K562 (cell line): ENCODE measurements around the gene RNF40. TPM values are rescaled to one million over a fixed set of nuclear protein-coding genes. Genes with fewer than 3 reads are reported as not detected.

Experiments
- BDP1 ChIP-seq: IDR thresholded peaks from 3 replicates; pipeline ENCODE4 v1.6.1; 2011; ENCODE audit not compliant: insufficient read length, insufficient read depth
- CHD1 ChIP-seq: fragments of 200-600 bp; sonication (generic); IDR thresholded peaks from one replicate; pipeline ENCODE4 v1.6.1; 2012; ENCODE audit warnings: mild to moderate bottlenecking, moderate library complexity, low read length, inconsistent platforms
- CLOCK ChIP-seq: fragments of 250-450 bp; sonication (Bioruptor Pico); IDR thresholded peaks from 2 replicates; pipeline ENCODE4 v1.4.0; 2020; ENCODE audit warnings: mild to moderate bottlenecking, moderate library complexity, borderline replicate concordance
- CREM ChIP-seq: IDR thresholded peaks from 2 replicates; pipeline ENCODE4 v1.6.1; 2014; ENCODE audit warnings: antibody characterized with exemption, low read depth
- CXXC5 ChIP-seq: fragments of 250-450 bp; sonication (Bioruptor Pico); IDR thresholded peaks from 2 replicates; pipeline ENCODE4 v1.8.0; 2022; ENCODE audit warnings: inconsistent platforms, mild to moderate bottlenecking, moderate library complexity
- E2F3 ChIP-seq: fragments of 250-450 bp; sonication (Bioruptor Pico); IDR thresholded peaks from 2 replicates; pipeline ENCODE4 v1.4.0; 2020; ENCODE audit warnings: mild to moderate bottlenecking
- ELK3 ChIP-seq: fragments of 450-650 bp; formaldehyde crosslinking; IDR thresholded peaks from 2 replicates; pipeline ENCODE4 v1.4.0; 2020; ENCODE audit warnings: mild to moderate bottlenecking
- ERF ChIP-seq: fragments of 450-650 bp; formaldehyde crosslinking; IDR thresholded peaks from 2 replicates; pipeline ENCODE4 v1.4.0; 2020; ENCODE audit warnings: mild to moderate bottlenecking, mixed read lengths
- ETV1 ChIP-seq: fragments of 450-650 bp; conservative IDR thresholded peaks from 2 replicates; pipeline ENCODE4 v1.6.1; 2016; ENCODE audit warnings: missing genetic modification characterization, control low read depth, low read depth, missing compliant biosample characterization
- HDGF ChIP-seq: fragments of 450-650 bp; IDR thresholded peaks from 2 replicates; pipeline ENCODE4 v1.6.1; 2016
- HMG20A ChIP-seq: fragments of 450-650 bp; formaldehyde crosslinking; conservative IDR thresholded peaks from 2 replicates; pipeline ENCODE4 v1.4.0; 2020; ENCODE audit warnings: mild to moderate bottlenecking, mixed read lengths
- HNRNPLL ChIP-seq: fragments of 200-400 bp; formaldehyde crosslinking; IDR thresholded peaks from 2 replicates; pipeline ENCODE4 v1.6.1; 2017; ENCODE audit warnings: low read length, low read depth, mild to moderate bottlenecking; ENCODE audit not compliant: poor library complexity, severe bottlenecking
- HSF4 ChIP-seq: fragments of 250-450 bp; sonication (Bioruptor Pico); IDR thresholded peaks from 2 replicates; pipeline ENCODE4 v2.1.2; 2022; ENCODE audit warnings: mild to moderate bottlenecking, moderate library complexity, borderline replicate concordance
- NFYB ChIP-seq: IDR thresholded peaks from 2 replicates; pipeline ENCODE4 v1.6.1; 2011; ENCODE audit warnings: mild to moderate bottlenecking, moderate library complexity; ENCODE audit not compliant: insufficient read length; ENCODE audit errors: extremely low read depth
- NR2C1 ChIP-seq, 2 experiments: fragments of 450-650 bp; IDR thresholded peaks; 2 replicates each; pipeline ENCODE4 v1.6.1; 2017; ENCODE audit warnings: mild to moderate bottlenecking in 2 of 2, antibody characterized with exemption in 1 of 2, inconsistent platforms in 1 of 2, missing compliant biosample characterization in 1 of 2, missing genetic modification characterization in 1 of 2
- NR2F6 ChIP-seq: fragments of 450-650 bp; formaldehyde crosslinking; IDR thresholded peaks from 2 replicates; pipeline ENCODE4 v1.4.0; 2020; ENCODE audit warnings: mild to moderate bottlenecking
- PML ChIP-seq: IDR thresholded peaks from 2 replicates; pipeline ENCODE4 v1.6.1; 2012; ENCODE audit warnings: low read length, inconsistent platforms
- POLR2AphosphoS5 ChIP-seq: IDR thresholded peaks from 2 replicates; pipeline ENCODE4 v1.6.1; 2011; ENCODE audit warnings: mild to moderate bottlenecking, low read depth, low read length, moderate library complexity; ENCODE audit not compliant: control insufficient read depth, insufficient read depth
- RFX7 ChIP-seq: fragments of 250-450 bp; sonication (Bioruptor Pico); IDR thresholded peaks from 2 replicates; pipeline ENCODE4 v1.5.1; 2021; ENCODE audit warnings: mild to moderate bottlenecking
- SMARCA4 ChIP-seq: fragments of 450-650 bp; IDR thresholded peaks from 2 replicates; pipeline ENCODE4 v1.6.1; 2016
- SP2 ChIP-seq: IDR thresholded peaks from 2 replicates; pipeline ENCODE4 v1.6.1; 2011; ENCODE audit warnings: mild to moderate bottlenecking, low read depth, low read length, moderate library complexity; ENCODE audit not compliant: poor library complexity, severe bottlenecking; ENCODE audit errors: extremely low read depth
- SRSF1 ChIP-seq: fragments of 200-400 bp; formaldehyde crosslinking; IDR thresholded peaks from 2 replicates; pipeline ENCODE4 v1.6.1; 2017; ENCODE audit warnings: mild to moderate bottlenecking, low read depth, low read length, moderate library complexity
- SUPT5H ChIP-seq: fragments of 450-650 bp; IDR thresholded peaks from 2 replicates; pipeline ENCODE4 v1.6.1; 2016
- U2AF1 ChIP-seq: fragments of 200-400 bp; formaldehyde crosslinking; optimal IDR thresholded peaks from 2 replicates; pipeline ENCODE3; 2017; ENCODE audit warnings: mild to moderate bottlenecking, low read depth, low read length, moderate library complexity
- ZNF184 ChIP-seq: sonication (generic); formaldehyde crosslinking; IDR thresholded peaks from 2 replicates; pipeline ENCODE4 v1.5.0; 2020; ENCODE audit warnings: missing genetic modification reagents
- ZNF436 ChIP-seq: fragments of 250-450, 450-650 bp; sonication (Bioruptor Pico); formaldehyde crosslinking; IDR thresholded peaks from 2 replicates; pipeline ENCODE4 v1.7.0; 2020; ENCODE audit warnings: mild to moderate bottlenecking
- ZNF444 ChIP-seq: fragments of 250-450 bp; sonication (Bioruptor Pico); IDR thresholded peaks from 2 replicates; pipeline ENCODE4 v1.4.0; 2020; ENCODE audit warnings: mild to moderate bottlenecking, moderate library complexity
- polyA plus RNA-seq, 8 experiments: library from polyadenylated mRNA; depleted of rRNA in 4 of 8; stranded (reverse) in 5 of 8; unstranded in 3 of 8; fragments of >200 nt; fragmentation: Nextera tagmentation in 2 of 8; fragmentation: Illumina TruSeq in 1 of 8; extraction: Ambion mirVana in 2 of 8; extraction: Trizol in 1 of 8; gene quantifications; 2 replicates each; pipeline versions ENCODE4 v1.2.1 to v1.2.3, GENCODE V29; 2011 to 2014; ENCODE audit warnings: inconsistent platforms in 1 of 8, missing spikeins in 1 of 8
- total RNA-seq, 7 experiments: library from RNA; depleted of rRNA in 6 of 7; stranded (reverse); fragments of >200 nt in 6 of 7; fragmentation: Illumina TruSeq in 2 of 7; extraction: Trizol in 2 of 7; gene quantifications; 2 replicates each; pipeline versions ENCODE4 v1.2.1 to v1.2.3, GENCODE V29; 2011 to 2021; ENCODE audit warnings: low replicate concordance in 1 of 7

RNF40 gene
- total and polyA plus RNA-seq, 9 of the 15 experiments (the other 6 are each of a cell fraction or from before 2014, with no cell fraction given) = 6.2 to 129 (median 81.5) TPM

GRCh38 chr16:30775392-30776188 lies 13.5 kb downstream of the RNF40 start (continued):
- no peak for TF ChIP-seq SP2
- no peak for TF ChIP-seq HDGF
- TF ChIP-seq ELK3 (CRISPR knock-in tag) = no peak
- no peak for TF ChIP-seq SMARCA4
- TF ChIP-seq PML = peak; percentile 71
- TF ChIP-seq E2F3 (CRISPR knock-in tag) = peak; percentile 72; the same call in 1 of the 2 replicates
- peak; percentile 97 for TF ChIP-seq CREM
- TF ChIP-seq NR2C1 (IDR thresholded peaks at IDR 0.05) = peak; percentile 54; the same call in 1 of the 2 replicates
- peak; percentile 81 for TF ChIP-seq NR2C1 (tag; IDR thresholded peaks at IDR 0.05)
- TF ChIP-seq NR2F6 (CRISPR knock-in tag) = 0 out of 2 replicates have a peak, but pooled peaks have one; percentile 41
- 0 out of 2 replicates have a peak, but pooled peaks have one; percentile 46 for TF ChIP-seq SRSF1
- peak; percentile 23 for TF ChIP-seq HNRNPLL
- TF ChIP-seq NFYB = no peak
- TF ChIP-seq ZNF444 = 0 out of 2 replicates have a peak, but pooled peaks have one; percentile 20
- no peak for TF ChIP-seq BDP1
- TF ChIP-seq ZNF184 = no peak
- peak; percentile 67; the same call in 1 of the 2 replicates for TF ChIP-seq ZNF436 (CRISPR knock-in tag)
- peak; percentile 66 for TF ChIP-seq CHD1
- peak; percentile 84 for TF ChIP-seq POLR2AphosphoS5
- peak; percentile 41; the same call in 1 of the 2 replicates for TF ChIP-seq ETV1 (tag)
- peak; percentile 53; the same call in 1 of the 2 replicates for TF ChIP-seq ERF (CRISPR knock-in tag)
- TF ChIP-seq HSF4 (CRISPR knock-in tag) = no peak
- TF ChIP-seq RFX7 (CRISPR knock-in tag) = no peak
- TF ChIP-seq CXXC5 (CRISPR knock-in tag) = peak; percentile 78
- peak; percentile 87 for TF ChIP-seq U2AF1
- TF ChIP-seq HMG20A (CRISPR knock-in tag) = no peak
- no peak for TF ChIP-seq CLOCK (CRISPR knock-in tag)
- peak; percentile 94 for TF ChIP-seq SUPT5H
